IMR-90 (cell line): ENCODE data around the gene GDNF.

Experiments
- CEBPB ChIP-seq: IDR thresholded peaks from 2 replicates; pipeline ENCODE4 v1.6.1; 2012; ENCODE audit warnings: low read depth, low read length, improper control_type of control experiment
- TF ChIP-seq, protein P1 (sequence below): conservative IDR thresholded peaks from 2 replicates; pipeline ENCODE4 v1.5.1; 2012; ENCODE audit warnings: mild to moderate bottlenecking, low read depth, low read length, improper control_type of control experiment
- TF ChIP-seq, protein P2 (sequence below): fragments of 150-350 bp; IDR thresholded peaks from 2 replicates; pipeline ENCODE4 v1.6.1; 2017; ENCODE audit warnings: mild to moderate bottlenecking, antibody characterized with exemption, low read length, low read depth

DNA sequence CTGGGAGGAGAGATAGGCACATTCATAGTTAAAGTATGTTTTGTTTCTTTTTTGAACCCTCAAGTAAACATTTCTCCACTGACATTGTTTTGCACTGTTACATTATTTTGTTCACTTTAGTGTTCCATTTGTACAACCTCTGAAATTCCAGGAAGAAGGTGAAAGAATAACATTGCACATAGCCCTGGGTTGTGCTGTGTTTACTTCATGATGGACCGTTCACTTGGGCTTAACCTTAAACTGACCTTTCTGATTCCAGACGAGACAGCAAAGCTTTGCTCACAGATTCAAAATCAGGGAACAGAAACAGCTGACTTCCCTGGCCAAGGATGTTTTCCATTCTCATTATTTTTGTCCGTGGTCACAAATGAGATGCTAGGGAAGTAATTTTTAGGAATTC lies 42.8 kb upstream of the GDNF start:
- TF ChIP-seq, protein P1, sequence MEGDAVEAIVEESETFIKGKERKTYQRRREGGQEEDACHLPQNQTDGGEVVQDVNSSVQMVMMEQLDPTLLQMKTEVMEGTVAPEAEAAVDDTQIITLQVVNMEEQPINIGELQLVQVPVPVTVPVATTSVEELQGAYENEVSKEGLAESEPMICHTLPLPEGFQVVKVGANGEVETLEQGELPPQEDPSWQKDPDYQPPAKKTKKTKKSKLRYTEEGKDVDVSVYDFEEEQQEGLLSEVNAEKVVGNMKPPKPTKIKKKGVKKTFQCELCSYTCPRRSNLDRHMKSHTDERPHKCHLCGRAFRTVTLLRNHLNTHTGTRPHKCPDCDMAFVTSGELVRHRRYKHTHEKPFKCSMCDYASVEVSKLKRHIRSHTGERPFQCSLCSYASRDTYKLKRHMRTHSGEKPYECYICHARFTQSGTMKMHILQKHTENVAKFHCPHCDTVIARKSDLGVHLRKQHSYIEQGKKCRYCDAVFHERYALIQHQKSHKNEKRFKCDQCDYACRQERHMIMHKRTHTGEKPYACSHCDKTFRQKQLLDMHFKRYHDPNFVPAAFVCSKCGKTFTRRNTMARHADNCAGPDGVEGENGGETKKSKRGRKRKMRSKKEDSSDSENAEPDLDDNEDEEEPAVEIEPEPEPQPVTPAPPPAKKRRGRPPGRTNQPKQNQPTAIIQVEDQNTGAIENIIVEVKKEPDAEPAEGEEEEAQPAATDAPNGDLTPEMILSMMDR = no peak
- TF ChIP-seq, protein P2, sequence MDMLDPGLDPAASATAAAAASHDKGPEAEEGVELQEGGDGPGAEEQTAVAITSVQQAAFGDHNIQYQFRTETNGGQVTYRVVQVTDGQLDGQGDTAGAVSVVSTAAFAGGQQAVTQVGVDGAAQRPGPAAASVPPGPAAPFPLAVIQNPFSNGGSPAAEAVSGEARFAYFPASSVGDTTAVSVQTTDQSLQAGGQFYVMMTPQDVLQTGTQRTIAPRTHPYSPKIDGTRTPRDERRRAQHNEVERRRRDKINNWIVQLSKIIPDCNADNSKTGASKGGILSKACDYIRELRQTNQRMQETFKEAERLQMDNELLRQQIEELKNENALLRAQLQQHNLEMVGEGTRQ = no peak
- peak; percentile 52 for TF ChIP-seq CEBPB
